Cardiac muscle cell (in vitro differentiated cells and primary cell): ENCODE data around the gene CAMSAP2. TPM values are rescaled to one million over a fixed set of nuclear protein-coding genes. Genes with fewer than 3 reads are reported as not detected.

ENCODE experiments used
- DNase-seq, 2 donors: peaks; one replicate each; pipeline versions ENCODE4 v3.0.0 to v3.0.0-alpha.2; 2010 to 2017; ENCODE audit warnings: low read depth in 1 of 2, low spot score in 1 of 2
- H3K27ac ChIP-seq: fragments of 200-600 bp; sonication (generic); 2 replicates; pipeline ENCODE4 v1.5.1; 2016
- H3K27me3 ChIP-seq: fragments of 200-600 bp; sonication (generic); 2 replicates; pipeline ENCODE4 v1.6.0; 2016; ENCODE audit warnings: control low read depth
- H3K36me3 ChIP-seq: fragments of 200-600 bp; sonication (generic); 2 replicates; pipeline ENCODE4 v1.5.1; 2016; ENCODE audit warnings: control low read depth
- H3K4me1 ChIP-seq: fragments of 200-600 bp; sonication (generic); 2 replicates; pipeline ENCODE4 v1.8.1; 2017; ENCODE audit warnings: low read depth, mild to moderate bottlenecking, mixed run types
- H3K4me3 ChIP-seq: fragments of 200-600 bp; sonication (generic); 2 replicates; pipeline ENCODE4 v1.5.1; 2016; ENCODE audit warnings: mild to moderate bottlenecking
- H3K9me3 ChIP-seq: fragments of 200-600 bp; sonication (generic); 2 replicates; pipeline ENCODE4 v1.5.1; 2017; ENCODE audit warnings: low read depth, mild to moderate bottlenecking, control low read depth
- polyA plus RNA-seq: library from polyadenylated mRNA; unstranded; fragments of >200 nt; fragmentation: Nextera tagmentation; extraction: Ambion mirVana; gene quantifications from 2 replicates; pipeline ENCODE4 v1.2.1, GENCODE V29; 2016
- total RNA-seq: library from RNA; depleted of rRNA; stranded (reverse); fragments of >200 nt; gene quantifications from 2 replicates; pipeline ENCODE4 v1.2.3, GENCODE V29; 2016
- TF ChIP-seq, protein P1 (sequence below): IDR thresholded peaks from 2 replicates; pipeline ENCODE4 v1.5.1; 2012; ENCODE audit warnings: low read depth, mild to moderate bottlenecking, low read length

Gene CAMSAP2
- total and polyA plus RNA-seq, 2 experiments from 2014 or later, result 12.6 to 22.8 TPM

DNA sequence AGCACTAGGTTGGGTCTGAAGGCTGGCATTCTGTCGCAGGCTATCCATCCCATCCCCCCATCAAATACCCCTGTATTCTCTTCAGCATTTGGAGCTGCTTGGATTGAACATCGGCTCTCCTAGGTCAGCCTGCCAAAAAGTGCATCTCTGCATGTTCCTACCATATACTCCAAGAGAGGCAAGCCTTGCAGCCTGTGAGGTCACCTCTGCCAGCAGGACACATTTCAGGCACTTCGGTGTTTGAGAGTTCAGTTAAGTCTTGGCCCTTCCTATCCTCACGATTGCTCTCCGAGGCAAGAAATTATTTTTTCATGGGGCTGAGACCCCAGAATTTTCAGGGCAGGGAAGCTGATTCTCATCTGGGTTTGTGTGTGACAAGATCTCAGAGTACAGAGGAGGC, 136.7 kb downstream of the CAMSAP2 start:
- Histone ChIP-seq H3K36me3 (no peaks in the 10 kb centered on the region), H3K27me3 (no peaks in the 10 kb centered on the region), H3K4me3 (no peak overlapping the region), H3K27ac (no peak overlapping the region), H3K4me1 (no peaks in the 10 kb centered on the region), H3K9me3 (no peaks in the 10 kb centered on the region)
- DNase-seq, result no peak
- TF ChIP-seq, protein P1, sequence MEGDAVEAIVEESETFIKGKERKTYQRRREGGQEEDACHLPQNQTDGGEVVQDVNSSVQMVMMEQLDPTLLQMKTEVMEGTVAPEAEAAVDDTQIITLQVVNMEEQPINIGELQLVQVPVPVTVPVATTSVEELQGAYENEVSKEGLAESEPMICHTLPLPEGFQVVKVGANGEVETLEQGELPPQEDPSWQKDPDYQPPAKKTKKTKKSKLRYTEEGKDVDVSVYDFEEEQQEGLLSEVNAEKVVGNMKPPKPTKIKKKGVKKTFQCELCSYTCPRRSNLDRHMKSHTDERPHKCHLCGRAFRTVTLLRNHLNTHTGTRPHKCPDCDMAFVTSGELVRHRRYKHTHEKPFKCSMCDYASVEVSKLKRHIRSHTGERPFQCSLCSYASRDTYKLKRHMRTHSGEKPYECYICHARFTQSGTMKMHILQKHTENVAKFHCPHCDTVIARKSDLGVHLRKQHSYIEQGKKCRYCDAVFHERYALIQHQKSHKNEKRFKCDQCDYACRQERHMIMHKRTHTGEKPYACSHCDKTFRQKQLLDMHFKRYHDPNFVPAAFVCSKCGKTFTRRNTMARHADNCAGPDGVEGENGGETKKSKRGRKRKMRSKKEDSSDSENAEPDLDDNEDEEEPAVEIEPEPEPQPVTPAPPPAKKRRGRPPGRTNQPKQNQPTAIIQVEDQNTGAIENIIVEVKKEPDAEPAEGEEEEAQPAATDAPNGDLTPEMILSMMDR, result no peak

DNA sequence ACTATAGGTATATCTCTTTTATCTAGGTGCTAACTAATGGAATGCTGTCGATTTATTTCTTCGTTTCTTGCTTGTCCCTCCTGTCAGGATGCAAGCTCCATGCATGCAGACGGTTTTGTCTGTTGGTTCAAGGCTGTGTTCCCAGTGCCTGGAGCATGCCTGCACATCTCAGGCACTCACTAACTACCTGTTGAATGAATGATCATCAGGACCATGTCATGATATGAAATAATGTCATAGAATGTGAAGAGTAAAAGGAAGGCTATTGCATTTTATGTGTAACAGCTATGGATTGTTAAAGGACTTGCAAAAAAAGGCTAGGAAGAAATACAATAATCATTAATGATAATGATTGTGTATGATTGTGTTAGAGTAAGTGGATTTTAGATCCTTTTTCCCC, 138.3 kb downstream of the CAMSAP2 start:
- Histone ChIP-seq H3K27ac (no peak overlapping the region), H3K4me1 (no peaks in the 10 kb centered on the region), H3K27me3 (no peaks in the 10 kb centered on the region), H3K36me3 (no peaks in the 10 kb centered on the region), H3K9me3 (no peaks in the 10 kb centered on the region), H3K4me3 (no peak overlapping the region)
- TF ChIP-seq, protein P1, result no peak
- no peak for DNase-seq

DNA sequence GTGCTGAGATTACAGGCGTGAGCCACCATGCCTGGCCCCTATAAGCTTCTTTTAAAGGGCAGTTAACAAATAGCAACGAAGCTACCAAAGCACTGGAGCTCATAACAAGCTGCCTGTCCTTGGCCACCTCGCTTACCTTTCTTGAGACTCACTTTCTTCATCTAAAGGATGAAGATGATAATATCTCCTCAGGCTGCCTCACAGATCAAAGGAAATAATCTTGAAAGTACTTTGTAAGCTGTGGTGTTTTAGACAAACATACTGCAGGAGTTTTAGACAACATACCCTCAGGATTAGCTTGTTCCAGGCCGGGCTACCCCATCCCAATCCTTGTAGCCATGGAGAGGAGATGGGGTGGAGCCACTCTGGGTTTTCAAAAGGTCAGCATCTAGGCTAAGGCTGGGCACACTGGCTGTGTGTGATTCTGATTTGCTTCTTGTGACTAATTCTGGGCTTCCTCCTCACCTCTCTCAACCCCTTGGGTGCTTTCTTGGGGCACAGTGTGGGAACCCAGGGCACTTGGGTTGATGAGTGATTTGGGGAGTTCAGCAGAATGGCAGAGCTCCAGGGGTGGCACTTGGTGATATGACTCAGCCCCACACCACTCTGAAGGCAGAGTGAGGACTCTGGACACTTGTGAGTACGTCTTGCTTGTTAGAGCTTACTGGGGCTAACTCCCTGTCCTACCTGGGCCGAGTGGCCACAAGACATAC, 139.3 kb downstream of the CAMSAP2 start:
- H3K4me3 ChIP-seq, result no peak overlapping the region
- TF ChIP-seq, protein P1, result no peak
- H3K36me3 ChIP-seq, result no peaks in the 10 kb centered on the region
- no peak overlapping the region for H3K27ac ChIP-seq
- H3K27me3 ChIP-seq, result no peaks in the 10 kb centered on the region
- no peaks in the 10 kb centered on the region for H3K9me3 ChIP-seq
- no peak for DNase-seq
- H3K4me1 ChIP-seq, result no peaks in the 10 kb centered on the region

DNA sequence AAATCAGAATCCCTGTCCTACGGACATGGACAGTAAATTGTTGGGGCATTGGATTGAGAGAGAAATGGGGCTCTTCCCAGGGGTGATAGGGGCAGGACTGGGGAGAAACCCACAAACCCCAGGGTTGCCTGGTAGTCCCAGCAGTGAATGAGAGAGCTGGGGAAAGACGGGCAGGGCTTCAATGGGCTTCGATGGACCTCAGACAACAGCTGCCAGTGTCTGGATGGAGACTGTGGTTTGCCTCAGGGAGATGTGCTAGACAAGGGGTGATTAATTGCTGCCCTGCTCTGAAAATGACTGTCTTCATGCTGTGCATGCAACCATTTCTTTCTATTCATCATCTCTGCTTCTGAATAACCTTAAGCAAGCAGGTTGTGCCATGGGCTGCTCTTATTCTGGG, 141.5 kb downstream of the CAMSAP2 start:
- H3K27me3 ChIP-seq, result no peaks in the 10 kb centered on the region
- H3K4me1 ChIP-seq, result no peaks in the 10 kb centered on the region
- no peaks in the 10 kb centered on the region for H3K36me3 ChIP-seq
- H3K4me3 ChIP-seq, result no peak overlapping the region
- no peaks in the 10 kb centered on the region for H3K9me3 ChIP-seq
- TF ChIP-seq, protein P1, result no peak
- no peak overlapping the region for H3K27ac ChIP-seq
- DNase-seq, result no peak

DNA sequence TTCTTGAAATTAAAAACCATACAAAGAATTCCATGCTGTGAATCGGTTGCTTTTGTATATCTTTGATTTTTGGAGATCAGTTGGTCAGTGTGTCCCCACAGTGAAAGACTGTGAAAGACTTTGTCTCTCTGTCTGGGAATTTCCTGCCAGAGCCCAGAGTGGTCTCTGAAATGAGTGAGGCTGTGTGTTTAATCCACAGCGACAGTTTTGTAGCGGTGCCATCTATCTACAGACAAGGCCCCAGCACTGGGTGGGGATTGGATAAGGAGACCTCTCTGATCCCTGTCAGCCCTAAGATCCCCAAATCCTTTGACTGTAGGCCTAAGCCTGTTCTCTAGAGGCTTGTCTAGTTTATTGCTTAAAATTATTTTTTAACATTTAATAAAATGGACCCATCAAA, 144.4 kb downstream of the CAMSAP2 start:
- peaks cover 4% of the 10 kb centered on the region for H3K4me1 ChIP-seq
- H3K9me3 ChIP-seq, result no peaks in the 10 kb centered on the region
- H3K4me3 ChIP-seq, result no peak overlapping the region
- no peaks in the 10 kb centered on the region for H3K36me3 ChIP-seq
- H3K27ac ChIP-seq, result no peak overlapping the region
- no peaks in the 10 kb centered on the region for H3K27me3 ChIP-seq
- no peak for DNase-seq
- TF ChIP-seq, protein P1, result no peak
